ENCODE results near the gene GCH1. TPM values are rescaled to one million over a fixed set of nuclear protein-coding genes. Genes with fewer than 3 reads are reported as not detected.

Gene GCH1
- total RNA-seq, 1 experiment from 2014 or later = 9.2 TPM

DNA sequence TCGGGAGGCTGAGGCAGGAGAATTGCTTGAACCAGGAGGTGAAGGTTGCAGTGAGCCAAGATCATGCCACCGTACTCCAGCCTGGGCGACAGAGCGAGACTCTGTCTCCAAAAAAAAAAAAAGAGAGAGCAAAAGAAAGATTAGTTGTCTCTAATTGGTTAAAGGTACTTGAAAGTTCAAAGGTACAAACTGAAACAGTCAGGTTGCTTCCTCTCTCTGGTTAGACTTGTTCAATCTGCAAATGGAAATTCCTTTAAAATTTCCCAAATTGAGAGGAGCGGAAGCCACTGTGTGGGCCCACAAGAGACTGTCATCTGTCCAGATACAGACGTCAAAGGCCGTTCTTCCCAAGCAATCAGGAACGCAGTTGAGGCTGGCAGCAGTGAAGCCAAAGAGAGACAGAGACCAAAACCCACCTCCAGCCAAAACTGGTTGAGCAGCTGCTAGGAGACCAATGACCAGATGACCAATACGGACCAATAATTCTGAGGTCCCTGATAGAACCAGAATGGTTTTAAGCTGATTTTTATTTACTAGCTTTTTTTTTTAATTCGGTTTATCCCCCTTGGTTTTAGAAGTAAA lies 63.6 kb downstream of the GCH1 start (continued):
- TF ChIP-seq MXD4 (CRISPR knock-in tag; IDR thresholded peaks at IDR 0.05; ENCODE audit: borderline replicate concordance) (no peak), ZNF121 (CRISPR knock-in tag; IDR thresholded peaks at IDR 0.05) (no peak)

GRCh38 chr14:54837508-54838149 lies 65.0 kb downstream of the GCH1 start:
- DNase-seq (ENCODE audit: low spot score) (no peak), ATAC-seq (no peak)
- TF ChIP-seq SP1 (CRISPR knock-in tag; conservative IDR thresholded peaks at IDR 0.05) (no peak), FOXP1 (CRISPR knock-in tag; IDR thresholded peaks at IDR 0.05; ENCODE audit: borderline replicate concordance) (no peak), MXD4 (CRISPR knock-in tag; IDR thresholded peaks at IDR 0.05; ENCODE audit: borderline replicate concordance) (no peak)
- TF ChIP-seq, protein P1, sequence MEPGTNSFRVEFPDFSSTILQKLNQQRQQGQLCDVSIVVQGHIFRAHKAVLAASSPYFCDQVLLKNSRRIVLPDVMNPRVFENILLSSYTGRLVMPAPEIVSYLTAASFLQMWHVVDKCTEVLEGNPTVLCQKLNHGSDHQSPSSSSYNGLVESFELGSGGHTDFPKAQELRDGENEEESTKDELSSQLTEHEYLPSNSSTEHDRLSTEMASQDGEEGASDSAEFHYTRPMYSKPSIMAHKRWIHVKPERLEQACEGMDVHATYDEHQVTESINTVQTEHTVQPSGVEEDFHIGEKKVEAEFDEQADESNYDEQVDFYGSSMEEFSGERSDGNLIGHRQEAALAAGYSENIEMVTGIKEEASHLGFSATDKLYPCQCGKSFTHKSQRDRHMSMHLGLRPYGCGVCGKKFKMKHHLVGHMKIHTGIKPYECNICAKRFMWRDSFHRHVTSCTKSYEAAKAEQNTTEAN (CRISPR knock-in tag; IDR thresholded peaks at IDR 0.05) = no peak
- H3K4me3 Mint-ChIP-seq = no peak overlapping the region
- peaks cover 5% of the 10 kb centered on the region; the same call in 1 of the 2 replicates for H3K36me3 Mint-ChIP-seq
- no peak overlapping the region for H3K27ac Mint-ChIP-seq
- 0 out of 2 replicates have a peak, but pooled peaks cover 6% of the 10 kb centered on the region for H3K4me1 Mint-ChIP-seq
- CTCF ChIA-PET = interaction anchor here (1.3 kb wide), 1 partner anchor 23 kb away, joined by 3 read pairs; no protein-coding TSS in a partner anchor
- H3K9me3 Mint-ChIP-seq = 0 out of 2 replicates have a peak, but pooled peaks cover 3% of the 10 kb centered on the region
- H3K27me3 Mint-ChIP-seq (ENCODE audit: low read depth) = no peaks in the 10 kb centered on the region
- POLR2A ChIA-PET = no interaction called here

DNA sequence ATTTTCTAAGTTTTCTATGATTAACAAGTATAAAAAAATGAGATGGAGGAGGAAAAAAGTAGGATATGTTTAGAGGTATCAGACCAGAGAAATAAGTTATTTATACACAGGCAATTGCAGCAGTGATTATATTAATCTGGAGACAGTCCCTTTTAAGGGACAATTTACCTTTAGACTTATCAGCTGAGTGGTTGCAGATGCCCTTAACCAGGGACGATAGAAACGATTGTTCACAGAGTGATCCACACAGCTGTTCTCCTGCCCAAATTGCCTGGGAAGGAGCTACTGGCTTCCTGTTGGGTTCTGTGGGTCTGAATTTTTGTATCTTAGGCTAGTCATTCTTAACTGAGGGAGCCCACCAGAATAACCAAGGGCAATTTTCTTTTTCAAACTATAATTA lies 66.4 kb downstream of the GCH1 start:
- POLR2A ChIA-PET = no interaction called here
- Mint-ChIP-seq H3K27ac (no peak overlapping the region), H3K36me3 (peaks cover 5% of the 10 kb centered on the region; the same call in 1 of the 2 replicates), H3K27me3 (ENCODE audit: low read depth) (no peaks in the 10 kb centered on the region; the same call in 1 of the 2 replicates), H3K9me3 (0 out of 2 replicates have a peak, but pooled peaks cover 3% of the 10 kb centered on the region), H3K4me1 (0 out of 2 replicates have a peak, but pooled peaks cover 1% of the 10 kb centered on the region), H3K4me3 (no peak overlapping the region)
- ATAC-seq (no peak), DNase-seq (ENCODE audit: low spot score) (no peak)
- TF ChIP-seq ZNF138 (CRISPR knock-in tag; conservative IDR thresholded peaks at IDR 0.05) = no peak
- no peak for TF ChIP-seq GTF2I (CRISPR knock-in tag; conservative IDR thresholded peaks at IDR 0.05)
- TF ChIP-seq GABPB1 (CRISPR knock-in tag; IDR thresholded peaks at IDR 0.05) = no peak
- TF ChIP-seq NR2C2 (CRISPR knock-in tag; IDR thresholded peaks at IDR 0.05) = no peak
- TF ChIP-seq, protein P2, sequence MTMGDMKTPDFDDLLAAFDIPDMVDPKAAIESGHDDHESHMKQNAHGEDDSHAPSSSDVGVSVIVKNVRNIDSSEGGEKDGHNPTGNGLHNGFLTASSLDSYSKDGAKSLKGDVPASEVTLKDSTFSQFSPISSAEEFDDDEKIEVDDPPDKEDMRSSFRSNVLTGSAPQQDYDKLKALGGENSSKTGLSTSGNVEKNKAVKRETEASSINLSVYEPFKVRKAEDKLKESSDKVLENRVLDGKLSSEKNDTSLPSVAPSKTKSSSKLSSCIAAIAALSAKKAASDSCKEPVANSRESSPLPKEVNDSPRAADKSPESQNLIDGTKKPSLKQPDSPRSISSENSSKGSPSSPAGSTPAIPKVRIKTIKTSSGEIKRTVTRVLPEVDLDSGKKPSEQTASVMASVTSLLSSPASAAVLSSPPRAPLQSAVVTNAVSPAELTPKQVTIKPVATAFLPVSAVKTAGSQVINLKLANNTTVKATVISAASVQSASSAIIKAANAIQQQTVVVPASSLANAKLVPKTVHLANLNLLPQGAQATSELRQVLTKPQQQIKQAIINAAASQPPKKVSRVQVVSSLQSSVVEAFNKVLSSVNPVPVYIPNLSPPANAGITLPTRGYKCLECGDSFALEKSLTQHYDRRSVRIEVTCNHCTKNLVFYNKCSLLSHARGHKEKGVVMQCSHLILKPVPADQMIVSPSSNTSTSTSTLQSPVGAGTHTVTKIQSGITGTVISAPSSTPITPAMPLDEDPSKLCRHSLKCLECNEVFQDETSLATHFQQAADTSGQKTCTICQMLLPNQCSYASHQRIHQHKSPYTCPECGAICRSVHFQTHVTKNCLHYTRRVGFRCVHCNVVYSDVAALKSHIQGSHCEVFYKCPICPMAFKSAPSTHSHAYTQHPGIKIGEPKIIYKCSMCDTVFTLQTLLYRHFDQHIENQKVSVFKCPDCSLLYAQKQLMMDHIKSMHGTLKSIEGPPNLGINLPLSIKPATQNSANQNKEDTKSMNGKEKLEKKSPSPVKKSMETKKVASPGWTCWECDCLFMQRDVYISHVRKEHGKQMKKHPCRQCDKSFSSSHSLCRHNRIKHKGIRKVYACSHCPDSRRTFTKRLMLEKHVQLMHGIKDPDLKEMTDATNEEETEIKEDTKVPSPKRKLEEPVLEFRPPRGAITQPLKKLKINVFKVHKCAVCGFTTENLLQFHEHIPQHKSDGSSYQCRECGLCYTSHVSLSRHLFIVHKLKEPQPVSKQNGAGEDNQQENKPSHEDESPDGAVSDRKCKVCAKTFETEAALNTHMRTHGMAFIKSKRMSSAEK (CRISPR knock-in tag; IDR thresholded peaks at IDR 0.05; ENCODE audit: borderline replicate concordance) = no peak
- TF ChIP-seq ZNF121 (CRISPR knock-in tag; IDR thresholded peaks at IDR 0.05) = no peak
- TF ChIP-seq, protein P3, sequence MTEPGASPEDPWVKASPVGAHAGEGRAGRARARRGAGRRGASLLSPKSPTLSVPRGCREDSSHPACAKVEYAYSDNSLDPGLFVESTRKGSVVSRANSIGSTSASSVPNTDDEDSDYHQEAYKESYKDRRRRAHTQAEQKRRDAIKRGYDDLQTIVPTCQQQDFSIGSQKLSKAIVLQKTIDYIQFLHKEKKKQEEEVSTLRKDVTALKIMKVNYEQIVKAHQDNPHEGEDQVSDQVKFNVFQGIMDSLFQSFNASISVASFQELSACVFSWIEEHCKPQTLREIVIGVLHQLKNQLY (CRISPR knock-in tag; IDR thresholded peaks at IDR 0.05) = no peak
- no peak for TF ChIP-seq USF2 (CRISPR knock-in tag; IDR thresholded peaks at IDR 0.05)
- no peak for TF ChIP-seq ARID4B (CRISPR knock-in tag; IDR thresholded peaks at IDR 0.05; ENCODE audit: borderline replicate concordance)
- no peak for TF ChIP-seq FOXJ3 (CRISPR knock-in tag; IDR thresholded peaks at IDR 0.05; ENCODE audit: borderline replicate concordance)
- no peak for TF ChIP-seq HMGA2 (CRISPR knock-in tag; IDR thresholded peaks at IDR 0.05)
- no peak for TF ChIP-seq RORB (CRISPR knock-in tag; IDR thresholded peaks at IDR 0.05)
- TF ChIP-seq JUN (CRISPR knock-in tag; IDR thresholded peaks at IDR 0.05) = no peak
- TF ChIP-seq FOXP1 (CRISPR knock-in tag; IDR thresholded peaks at IDR 0.05; ENCODE audit: borderline replicate concordance) = no peak
- no peak for TF ChIP-seq TP53 (CRISPR knock-in tag; IDR thresholded peaks at IDR 0.05)
- CTCF ChIA-PET = no interaction called here
